HG02571 (cell line): ENCODE results near the gene FBXO30.

Experiments used
- ATAC-seq: cut with Tn5 transposase; IDR thresholded peaks from one replicate; pipeline ENCODE4 v1.9.1; 2021; ENCODE audit warnings: mild to moderate bottlenecking, moderate library complexity; ENCODE audit not compliant: unreplicated experiment

The FBXO30 gene

DNA sequence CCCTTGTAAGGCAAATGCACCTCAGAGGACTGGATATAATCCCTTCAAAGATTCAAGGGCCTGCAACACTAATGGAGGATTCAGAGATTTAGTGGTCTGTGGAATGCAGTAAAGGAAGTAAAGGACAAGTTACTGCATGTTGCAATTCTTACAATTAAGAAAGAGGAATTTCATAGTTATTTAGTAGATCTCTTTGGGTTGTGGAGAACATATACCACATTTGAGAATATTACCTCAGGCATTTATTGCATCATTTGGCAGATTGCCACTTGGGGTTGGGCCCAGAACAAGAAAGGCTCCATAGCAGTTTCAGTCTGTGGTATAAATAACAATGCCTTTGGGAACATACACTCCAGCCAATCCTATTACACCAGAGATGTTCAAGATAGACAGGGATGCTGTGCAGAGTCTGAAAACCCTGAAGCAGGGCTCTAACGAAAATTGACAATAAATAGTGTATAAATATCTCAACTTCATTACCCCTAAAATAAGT, 58.4 kb downstream of the FBXO30 start:
- ATAC-seq, result no peak

GRCh38 chr6:145755682-145756081, 58.9 kb downstream of the FBXO30 start:
- ATAC-seq, result no peak

GRCh38 chr6:145752638-145753037, 62.0 kb downstream of the FBXO30 start:
- no peak for ATAC-seq

DNA sequence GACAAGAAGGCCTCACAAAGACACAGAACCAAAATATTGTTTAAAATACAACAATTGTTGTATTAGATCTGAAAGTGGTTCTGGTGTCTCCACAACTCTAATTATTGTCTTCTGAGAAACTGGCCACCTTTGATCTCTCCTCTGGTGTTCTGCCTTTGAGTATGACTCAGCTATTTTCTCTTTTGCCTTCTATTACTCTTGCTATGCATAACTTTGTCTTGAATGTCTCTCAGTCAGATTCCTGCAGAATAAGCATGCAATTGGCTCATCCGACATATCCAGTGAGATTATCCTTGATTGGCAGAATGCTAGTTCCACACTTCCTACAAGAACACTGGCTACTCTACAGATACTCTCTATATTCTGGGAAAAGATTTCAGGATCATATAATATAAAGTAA, 65.0 kb downstream of the FBXO30 start:
- peak; percentile 89 for ATAC-seq

- ATAC-seq, result no peak
These were observed 68.7 kb downstream of the FBXO30 start for GRCh38 chr6:145745861-145746260.

DNA sequence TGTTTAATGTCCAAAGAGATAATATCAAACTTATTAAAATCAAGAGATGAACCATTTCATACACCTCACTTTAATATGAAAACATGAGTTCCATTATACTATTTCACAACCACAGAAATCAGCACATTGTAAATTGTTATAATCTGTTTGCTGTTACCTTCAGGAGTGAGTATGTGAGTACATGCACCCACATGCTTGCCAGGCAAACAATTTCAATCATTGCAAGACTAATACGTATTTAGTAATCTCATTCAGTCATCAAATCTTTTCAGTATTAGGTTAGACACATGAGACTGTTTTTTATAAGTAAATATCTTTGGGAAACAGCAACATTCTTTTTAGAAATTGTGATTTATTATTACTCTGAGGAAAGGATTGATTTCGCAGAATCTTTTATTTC, 70.0 kb downstream of the FBXO30 start:
- ATAC-seq, result no peak
